A673 (cell line): ENCODE data around the gene IFRD2. TPM values are rescaled to one million over a fixed set of nuclear protein-coding genes. Genes with fewer than 3 reads are reported as not detected.
"Not testable (repeated sequence)": the region's sequence is repeated elsewhere in the genome, so short reads cannot be mapped to it uniquely, and the experiment has no call there.

Experiments used
- BruUV-seq: library from RNA; stranded (reverse); fragments of 400-500 nt; replicated peaks from 2 replicates; lab custom pipeline; 2021; lab: Mats Ljungman, UMichigan
- CTCF ChIA-PET: fragments of 300-600 bp; sonication (Branson Sonifier 250); formaldehyde crosslinking; loops from one replicate; lab custom pipeline; 2022; ENCODE audit warnings: antibody characterized with exemption; lab: Charles Lee
- POLR2A ChIA-PET: fragments of 300-600 bp; sonication (Branson Sonifier 250); formaldehyde crosslinking; loops from one replicate; lab custom pipeline; 2022; ENCODE audit warnings: antibody characterized with exemption; ENCODE audit not compliant: low non-redundant PET; lab: Charles Lee
- DNase-seq: peaks from one replicate; pipeline ENCODE4 v3.0.0-alpha.2; 2015; ENCODE audit warnings: low spot score
- H3K27ac ChIP-seq: fragments of 200-600 bp; sonication (generic); 2 replicates; pipeline ENCODE4 v1.5.1; 2016; ENCODE audit warnings: mixed run types, low read depth, mild to moderate bottlenecking, mixed read lengths, antibody characterized with exemption, low read length; ENCODE audit not compliant: poor library complexity, severe bottlenecking
- H3K27me3 ChIP-seq: fragments of 200-600 bp; sonication (generic); replicated peaks from 2 replicates; pipeline ENCODE4 v1.6.1; 2017; ENCODE audit warnings: mixed run types, low read depth, mild to moderate bottlenecking, mixed read lengths, antibody characterized with exemption, low read length; ENCODE audit not compliant: insufficient read depth, poor library complexity
- H3K36me3 ChIP-seq: fragments of 200-600 bp; sonication (generic); 2 replicates; pipeline ENCODE4 v1.6.1; 2016; ENCODE audit warnings: mixed run types, mild to moderate bottlenecking, mixed read lengths, antibody characterized with exemption, low read length; ENCODE audit not compliant: insufficient read depth, poor library complexity, severe bottlenecking
- H3K4me1 ChIP-seq: fragments of 200-600 bp; sonication (generic); 2 replicates; pipeline ENCODE4 v1.6.1; 2017; ENCODE audit warnings: mixed run types, mild to moderate bottlenecking, mixed read lengths, antibody characterized with exemption, low read length; ENCODE audit not compliant: insufficient read depth, poor library complexity, severe bottlenecking
- H3K4me3 ChIP-seq: fragments of 200-600 bp; sonication (generic); 2 replicates; pipeline ENCODE4 v1.5.1; 2016; ENCODE audit warnings: low read depth, mixed run types, mild to moderate bottlenecking, mixed read lengths, low read length; ENCODE audit not compliant: poor library complexity, severe bottlenecking
- H3K9me3 ChIP-seq: fragments of 200-600 bp; sonication (generic); 2 replicates; pipeline ENCODE4 v1.6.1; 2016; ENCODE audit warnings: mixed run types, low read depth, mild to moderate bottlenecking, mixed read lengths, antibody characterized with exemption, low read length; ENCODE audit not compliant: poor library complexity, severe bottlenecking
- EZH2 ChIP-seq: fragments of 200-600 bp; sonication (generic); IDR thresholded peaks from 2 replicates; pipeline ENCODE4 v1.6.1; 2017; ENCODE audit warnings: borderline replicate concordance, low read depth, mild to moderate bottlenecking, mixed read lengths, antibody characterized with exemption, low read length; ENCODE audit not compliant: poor library complexity, severe bottlenecking
- intact Hi-C: fragments of 100-400 bp; cut with micrococcal nuclease; formaldehyde crosslinking; loops from one replicate; pipeline ENCODE4 v1.10.0; 2022; ENCODE audit not compliant: unreplicated experiment
- total RNA-seq: library from RNA; stranded (reverse); gene quantifications from 2 replicates; pipeline ENCODE4 v1.2.3, GENCODE V29; 2021
- TF ChIP-seq, protein P1 (sequence below): fragments of 300-800, 200-600 bp; sonication (generic); conservative IDR thresholded peaks from 2 replicates; pipeline ENCODE4 v1.5.1; 2017; ENCODE audit warnings: low read depth, mild to moderate bottlenecking, antibody characterized with exemption, low read length, moderate library complexity, mixed read lengths

The IFRD2 gene
- total RNA-seq, 1 experiment from 2014 or later = 77.4 TPM

GRCh38 chr3:50274371-50275104 is 17.7 kb downstream of the IFRD2 start:
- peak; percentile 60 for DNase-seq
- H3K27me3 ChIP-seq = peaks cover 4% of the 10 kb centered on the region
- no peaks in the 10 kb centered on the region for H3K4me1 ChIP-seq
- TF ChIP-seq, protein P1, sequence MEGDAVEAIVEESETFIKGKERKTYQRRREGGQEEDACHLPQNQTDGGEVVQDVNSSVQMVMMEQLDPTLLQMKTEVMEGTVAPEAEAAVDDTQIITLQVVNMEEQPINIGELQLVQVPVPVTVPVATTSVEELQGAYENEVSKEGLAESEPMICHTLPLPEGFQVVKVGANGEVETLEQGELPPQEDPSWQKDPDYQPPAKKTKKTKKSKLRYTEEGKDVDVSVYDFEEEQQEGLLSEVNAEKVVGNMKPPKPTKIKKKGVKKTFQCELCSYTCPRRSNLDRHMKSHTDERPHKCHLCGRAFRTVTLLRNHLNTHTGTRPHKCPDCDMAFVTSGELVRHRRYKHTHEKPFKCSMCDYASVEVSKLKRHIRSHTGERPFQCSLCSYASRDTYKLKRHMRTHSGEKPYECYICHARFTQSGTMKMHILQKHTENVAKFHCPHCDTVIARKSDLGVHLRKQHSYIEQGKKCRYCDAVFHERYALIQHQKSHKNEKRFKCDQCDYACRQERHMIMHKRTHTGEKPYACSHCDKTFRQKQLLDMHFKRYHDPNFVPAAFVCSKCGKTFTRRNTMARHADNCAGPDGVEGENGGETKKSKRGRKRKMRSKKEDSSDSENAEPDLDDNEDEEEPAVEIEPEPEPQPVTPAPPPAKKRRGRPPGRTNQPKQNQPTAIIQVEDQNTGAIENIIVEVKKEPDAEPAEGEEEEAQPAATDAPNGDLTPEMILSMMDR = peak; percentile 81
- TF ChIP-seq EZH2 = no peak
- H3K27ac ChIP-seq = no peak overlapping the region
- no peak overlapping the region for H3K4me3 ChIP-seq
- ChIA-PET CTCF (interaction anchor here (0.6 to 0.7 kb wide), 2 partner anchors 127 to 1319 kb away, joined by 7 to 8 read pairs; no protein-coding TSS in a partner anchor), POLR2A (no interaction called here)
- BruUV-seq = no TSS peak
- intact Hi-C loops = no loop called here
- H3K9me3 ChIP-seq = no peaks in the 10 kb centered on the region
- H3K36me3 ChIP-seq = no peaks in the 10 kb centered on the region

DNA sequence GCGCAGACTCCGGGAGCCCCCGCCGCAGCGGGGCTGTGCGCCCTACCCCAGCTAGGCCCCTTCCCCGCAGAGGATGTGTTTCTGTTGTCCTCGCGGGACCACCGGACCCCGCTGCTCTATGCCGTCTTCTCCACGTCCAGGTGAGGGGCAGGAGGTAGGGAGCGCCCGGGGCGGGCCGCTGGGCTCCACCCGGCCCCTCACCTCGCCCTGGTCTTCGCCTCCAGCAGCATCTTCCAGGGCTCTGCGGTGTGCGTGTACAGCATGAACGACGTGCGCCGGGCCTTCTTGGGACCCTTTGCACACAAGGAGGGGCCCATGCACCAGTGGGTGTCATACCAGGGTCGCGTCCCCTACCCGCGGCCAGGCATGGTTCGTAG is 18.6 kb downstream of the IFRD2 start:
- no peak overlapping the region for H3K4me3 ChIP-seq
- CTCF ChIA-PET = interaction anchor here (0.6 kb wide), 1 partner anchor 340 kb away, joined by 3 read pairs; no protein-coding TSS in a partner anchor
- intact Hi-C loops = loop anchor here (1.0 kb wide), 2 partner anchors 46 to 81 kb away; no protein-coding TSS in a partner anchor
- peaks cover 4% of the 10 kb centered on the region for H3K27me3 ChIP-seq
- POLR2A ChIA-PET = no interaction called here
- no peak for DNase-seq
- no peak overlapping the region for H3K27ac ChIP-seq
- BruUV-seq = no TSS peak
- no peaks in the 10 kb centered on the region for H3K4me1 ChIP-seq
- H3K9me3 ChIP-seq = no peaks in the 10 kb centered on the region
- H3K36me3 ChIP-seq = no peaks in the 10 kb centered on the region
- no peak for TF ChIP-seq EZH2
- TF ChIP-seq, protein P1 = no peak

GRCh38 chr3:50272911-50273688 is 19.1 kb downstream of the IFRD2 start:
- no peaks in the 10 kb centered on the region for H3K36me3 ChIP-seq
- intact Hi-C loops = loop anchor here (1.0 kb wide), 2 partner anchors 46 to 81 kb away; no protein-coding TSS in a partner anchor
- peak; percentile 59 for DNase-seq
- H3K27me3 ChIP-seq = peaks cover 4% of the 10 kb centered on the region
- H3K9me3 ChIP-seq = no peaks in the 10 kb centered on the region
- TF ChIP-seq EZH2 = no peak
- TF ChIP-seq, protein P1 = peak; percentile 82
- POLR2A ChIA-PET = no interaction called here
- no peaks in the 10 kb centered on the region for H3K4me1 ChIP-seq
- H3K4me3 ChIP-seq = peak overlapping the region; percentile 25
- CTCF ChIA-PET = interaction anchor here (0.6 kb wide), 1 partner anchor 341 kb away, joined by 3 read pairs; no protein-coding TSS in a partner anchor
- H3K27ac ChIP-seq = no peak overlapping the region
- BruUV-seq = no TSS peak

DNA sequence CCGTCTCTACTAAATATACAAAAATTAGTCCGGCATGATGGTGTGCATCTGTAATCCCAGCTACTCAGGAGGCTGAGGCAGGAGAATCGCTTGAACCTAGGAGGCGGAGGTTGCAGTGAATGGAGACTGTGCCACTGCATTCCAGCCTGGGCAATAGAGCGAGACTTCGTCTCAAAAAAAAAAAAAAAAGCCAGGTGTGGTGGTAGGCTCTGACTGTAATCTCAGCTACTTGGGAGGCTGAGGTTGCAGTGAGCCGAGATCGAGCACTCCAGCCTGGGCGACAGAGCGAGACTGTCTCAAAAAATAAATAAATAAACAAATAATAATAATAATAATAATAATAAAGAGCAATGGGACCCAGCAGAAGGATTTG is 19.7 kb downstream of the IFRD2 start:
- DNase-seq, intact Hi-C loops, H3K27ac ChIP-seq, POLR2A ChIA-PET, H3K27me3 ChIP-seq, H3K36me3 ChIP-seq, BruUV-seq, H3K4me3 ChIP-seq, CTCF ChIA-PET, H3K4me1 ChIP-seq, H3K9me3 ChIP-seq: not testable (repeated sequence)
